Osteoblast (primary cell): ENCODE results near the gene MGAT4B. TPM values are rescaled to one million over a fixed set of nuclear protein-coding genes. Genes with fewer than 3 reads are reported as not detected.
A peak's percentile ranks its signal among the peaks of the same experiment; 100 is the strongest.

ENCODE experiments used
- DNase-seq: peaks from one replicate; pipeline ENCODE4 v3.0.0; 2011; ENCODE audit warnings: low spot score, mixed read lengths; ENCODE audit not compliant: insufficient read length; ENCODE audit errors: missing footprints
- H2AFZ ChIP-seq: 2 replicates; pipeline ENCODE4 v1.6.0; 2011; ENCODE audit warnings: mild to moderate bottlenecking, low read length
- H3K27ac ChIP-seq: 2 replicates; pipeline ENCODE4 v1.5.1; 2011; ENCODE audit warnings: mild to moderate bottlenecking, low read depth, low read length, moderate library complexity
- H3K27me3 ChIP-seq: 2 replicates; pipeline ENCODE4 v1.6.0; 2012; ENCODE audit warnings: mild to moderate bottlenecking, control low read depth, inconsistent platforms, low read length, moderate library complexity; ENCODE audit not compliant: insufficient read depth
- H3K36me3 ChIP-seq: 2 replicates; pipeline ENCODE4 v1.5.1; 2011; ENCODE audit warnings: mild to moderate bottlenecking, low read length, control low read depth, moderate library complexity; ENCODE audit not compliant: insufficient read depth
- H3K4me1 ChIP-seq: 2 replicates; pipeline ENCODE4 v1.5.1; 2011; ENCODE audit warnings: mild to moderate bottlenecking, low read length, control low read depth, moderate library complexity; ENCODE audit not compliant: insufficient read depth
- H3K4me2 ChIP-seq: 2 replicates; pipeline ENCODE4 v1.6.0; 2011; ENCODE audit warnings: mild to moderate bottlenecking, low read length; ENCODE audit not compliant: insufficient read depth
- H3K4me3 ChIP-seq: fragments of 200-600 bp; sonication (generic); 3 replicates; pipeline ENCODE4 v1.5.1; 2012; ENCODE audit warnings: mild to moderate bottlenecking, low read length, inconsistent platforms; ENCODE audit not compliant: insufficient read depth
- H3K79me2 ChIP-seq: 2 replicates; pipeline ENCODE4 v1.6.0; 2012; ENCODE audit warnings: mild to moderate bottlenecking, low read length, control low read depth, inconsistent platforms; ENCODE audit not compliant: insufficient read depth
- H3K9me3 ChIP-seq: 2 replicates; pipeline ENCODE4 v1.5.1; 2011; ENCODE audit warnings: low read depth, low read length, control low read depth
- H4K20me1 ChIP-seq: 2 replicates; pipeline ENCODE4 v1.6.0; 2012; ENCODE audit warnings: mild to moderate bottlenecking, low read length, control low read depth; ENCODE audit not compliant: insufficient read depth
- CTCF ChIP-seq: IDR thresholded peaks from 2 replicates; pipeline ENCODE4 v1.5.1; 2011; ENCODE audit warnings: mild to moderate bottlenecking, low read depth, low read length, moderate library complexity; ENCODE audit errors: extremely low read depth
- total RNA-seq: library from RNA; depleted of rRNA; stranded (reverse); fragments of >200 nt; gene quantifications from 2 replicates; pipeline ENCODE4 v1.2.3, GENCODE V29; 2012

MGAT4B gene
- total RNA-seq, 1 donor, result 95.9 TPM

DNA sequence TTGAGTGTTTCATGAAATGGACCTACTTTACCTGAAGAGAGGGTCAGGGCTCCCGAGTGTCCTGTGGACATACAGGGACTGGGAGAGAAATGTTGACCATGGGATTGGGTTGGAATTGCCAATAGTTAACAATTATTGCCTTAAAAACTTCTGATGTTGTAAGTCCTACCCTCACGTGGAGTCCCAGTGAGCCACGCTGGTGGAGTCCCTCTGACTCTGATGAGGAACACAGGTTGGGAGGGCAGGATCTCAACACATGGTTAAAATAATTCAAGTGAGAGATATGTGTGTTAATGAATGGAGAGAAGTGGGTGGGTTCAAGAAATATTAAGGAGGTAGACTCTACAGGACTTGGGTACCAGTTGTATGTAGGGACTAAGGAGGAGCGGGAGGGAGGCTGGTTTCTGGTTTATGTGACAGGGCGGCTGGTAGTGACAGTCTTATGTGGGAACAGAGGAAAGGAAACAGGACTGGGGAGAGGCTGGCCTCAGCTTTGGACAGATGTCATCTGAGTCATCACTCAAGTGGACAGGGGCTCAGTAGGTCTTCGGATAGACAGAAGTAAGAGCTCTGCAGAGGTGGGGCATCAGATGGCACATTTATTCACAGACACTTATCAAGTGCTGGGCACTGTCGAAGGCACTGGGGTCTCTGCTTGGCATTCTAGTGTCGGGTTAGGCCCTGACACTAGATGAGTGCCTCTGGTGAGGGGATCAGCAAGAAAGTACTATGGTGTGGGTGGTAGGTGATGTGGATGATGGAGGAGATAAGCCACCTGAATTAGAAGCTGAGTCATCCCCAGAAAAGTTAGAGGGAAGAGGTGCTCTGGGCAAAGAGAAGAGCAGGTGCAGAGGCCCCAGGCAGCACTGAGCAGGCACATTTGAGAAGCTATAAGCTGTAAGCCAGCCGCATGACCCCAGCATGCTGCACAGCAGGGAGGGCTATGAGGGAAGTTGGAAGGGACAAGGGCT, 46.8 kb downstream of the MGAT4B start:
- H3K4me1 ChIP-seq, result peaks cover 31% of the 10 kb centered on the region
- no peaks in the 10 kb centered on the region for H3K9me3 ChIP-seq
- H3K27ac ChIP-seq, result no peak overlapping the region
- no peak overlapping the region for H3K4me3 ChIP-seq
- no peak for DNase-seq
- H3K79me2 ChIP-seq, result peaks cover 76% of the 10 kb centered on the region
- H3K4me2 ChIP-seq, result no peak overlapping the region
- no peak overlapping the region for H2AFZ ChIP-seq
- peaks cover 8% of the 10 kb centered on the region for H3K36me3 ChIP-seq
- H4K20me1 ChIP-seq, result peaks cover 62% of the 10 kb centered on the region
- TF ChIP-seq CTCF, result no peak
- H3K27me3 ChIP-seq, result no peaks in the 10 kb centered on the region

- no peak for DNase-seq
- TF ChIP-seq CTCF, result no peak
- Histone ChIP-seq H3K79me2 (peaks cover 82% of the 10 kb centered on the region), H3K4me2 (no peak overlapping the region), H3K36me3 (peaks cover 8% of the 10 kb centered on the region), H3K4me1 (peaks cover 25% of the 10 kb centered on the region), H3K4me3 (no peak overlapping the region), H3K27me3 (no peaks in the 10 kb centered on the region), H4K20me1 (peaks cover 66% of the 10 kb centered on the region), H3K9me3 (no peaks in the 10 kb centered on the region), H3K27ac (no peak overlapping the region), H2AFZ (no peak overlapping the region)
These were observed 47.7 kb downstream of the MGAT4B start for GRCh38 chr5:179758955-179759354.

- Histone ChIP-seq H3K27ac (no peak overlapping the region), H3K36me3 (peaks cover 10% of the 10 kb centered on the region), H4K20me1 (peaks cover 51% of the 10 kb centered on the region), H2AFZ (no peak overlapping the region), H3K79me2 (peaks cover 88% of the 10 kb centered on the region), H3K27me3 (no peaks in the 10 kb centered on the region), H3K4me3 (no peak overlapping the region), H3K9me3 (no peaks in the 10 kb centered on the region), H3K4me1 (no peaks in the 10 kb centered on the region), H3K4me2 (no peak overlapping the region)
- TF ChIP-seq CTCF, result no peak
- peak; percentile 45 for DNase-seq
These were observed 51.6 kb downstream of the MGAT4B start for GRCh38 chr5:179755022-179755421.

GRCh38 chr5:179753971-179754370, 52.7 kb downstream of the MGAT4B start:
- no peak overlapping the region for H3K27ac ChIP-seq
- peaks cover 47% of the 10 kb centered on the region for H4K20me1 ChIP-seq
- H3K4me2 ChIP-seq, result no peak overlapping the region
- no peak overlapping the region for H3K4me3 ChIP-seq
- no peaks in the 10 kb centered on the region for H3K4me1 ChIP-seq
- TF ChIP-seq CTCF, result no peak
- no peaks in the 10 kb centered on the region for H3K27me3 ChIP-seq
- no peak for DNase-seq
- H3K79me2 ChIP-seq, result peaks cover 88% of the 10 kb centered on the region
- H3K9me3 ChIP-seq, result no peaks in the 10 kb centered on the region
- H3K36me3 ChIP-seq, result peaks cover 6% of the 10 kb centered on the region
- H2AFZ ChIP-seq, result no peak overlapping the region
